NCI-H510A treated with DMSO at 0.1 percent for 48 hours (cell line): ENCODE data around the gene PPM1A.

Source experiments
- DNase-seq: peaks from one replicate; lab custom pipeline; 2025; lab: John Stamatoyannopoulos, UW

PPM1A gene

GRCh38 chr14:60226298-60226697 lies 22.7 kb upstream of the PPM1A start:
- DNase-seq = no peak

- no peak for DNase-seq
Observed at GRCh38 chr14:60227291-60227690, 21.7 kb upstream of the PPM1A start.

- no peak for DNase-seq
Observed at GRCh38 chr14:60229614-60230013, 19.4 kb upstream of the PPM1A start.

GRCh38 chr14:60232185-60232584 lies 16.8 kb upstream of the PPM1A start:
- no peak for DNase-seq

- DNase-seq = no peak
Observed at GRCh38 chr14:60233251-60233650, 15.8 kb upstream of the PPM1A start.

GRCh38 chr14:60233891-60234290 lies 15.1 kb upstream of the PPM1A start:
- DNase-seq = no peak

GRCh38 chr14:60235440-60235839 lies 13.6 kb upstream of the PPM1A start:
- DNase-seq = no peak

- no peak for DNase-seq
Observed at GRCh38 chr14:60238955-60239354, 10.1 kb upstream of the PPM1A start.

- no peak for DNase-seq
Observed at GRCh38 chr14:60240139-60240856, 8.7 kb upstream of the PPM1A start.

- DNase-seq = no peak
Observed at GRCh38 chr14:60241091-60241490, 7.9 kb upstream of the PPM1A start.

- no peak for DNase-seq
Observed at GRCh38 chr14:60242429-60242828, 6.6 kb upstream of the PPM1A start.

GRCh38 chr14:60245380-60246177 lies 3.4 kb upstream of the PPM1A start:
- DNase-seq = no peak

GRCh38 chr14:60247994-60248696 lies 876 bp upstream of the PPM1A start:
- DNase-seq = peak; percentile 89

GRCh38 chr14:60249321-60250256 lies 568 bp downstream of the PPM1A start:
- DNase-seq = peak; percentile 67

- DNase-seq = peak; percentile 60
Observed at GRCh38 chr14:60250257-60251035, 1.4 kb downstream of the PPM1A start.

GRCh38 chr14:60251877-60252276 lies 2.9 kb downstream of the PPM1A start:
- no peak for DNase-seq

GRCh38 chr14:60252630-60253029 lies 3.6 kb downstream of the PPM1A start:
- no peak for DNase-seq

- no peak for DNase-seq
Observed at GRCh38 chr14:60253649-60254048, 4.6 kb downstream of the PPM1A start.

GRCh38 chr14:60254176-60254575 lies 5.2 kb downstream of the PPM1A start:
- DNase-seq = no peak

GRCh38 chr14:60257865-60258264 lies 8.8 kb downstream of the PPM1A start:
- DNase-seq = no peak

GRCh38 chr14:60265163-60265562 lies 16.1 kb downstream of the PPM1A start:
- DNase-seq = no peak
